HepG2 (cell line): ENCODE results near the gene NAB2. TPM values are rescaled to one million over a fixed set of nuclear protein-coding genes. Genes with fewer than 3 reads are reported as not detected.
A peak's percentile ranks its signal among the peaks of the same experiment; 100 is the strongest.

ENCODE experiments used
- ARID2 ChIP-seq: sonication (generic); formaldehyde crosslinking; IDR thresholded peaks from 2 replicates; pipeline ENCODE4 v1.8.1; 2022; ENCODE audit warnings: mild to moderate bottlenecking, missing genetic modification reagents, borderline replicate concordance
- ARID4A ChIP-seq: sonication (generic); formaldehyde crosslinking; IDR thresholded peaks from 2 replicates; pipeline ENCODE4 v1.5.0; 2020; ENCODE audit warnings: mild to moderate bottlenecking, missing genetic modification reagents, borderline replicate concordance
- JUN ChIP-seq: sonication (generic); formaldehyde crosslinking; IDR thresholded peaks from 2 replicates; pipeline ENCODE4 v1.4.0; 2020; ENCODE audit warnings: mild to moderate bottlenecking, missing genetic modification reagents
- NFKB2 ChIP-seq: sonication (generic); formaldehyde crosslinking; IDR thresholded peaks from 2 replicates; pipeline ENCODE4 v1.4.0; 2020; ENCODE audit warnings: missing genetic modification reagents, borderline replicate concordance
- ZBED4 ChIP-seq: sonication (generic); formaldehyde crosslinking; IDR thresholded peaks from 2 replicates; pipeline ENCODE4 v1.4.0; 2020; ENCODE audit warnings: missing genetic modification reagents, borderline replicate concordance
- ZFP36 ChIP-seq: fragments of 150-350 bp; IDR thresholded peaks from 2 replicates; pipeline ENCODE4 v1.6.1; 2018; ENCODE audit warnings: borderline replicate concordance, low read length, low read depth; ENCODE audit not compliant: partially characterized antibody
- ZNF407 ChIP-seq: sonication (generic); formaldehyde crosslinking; IDR thresholded peaks from one replicate; pipeline ENCODE4 v1.5.1; 2020; ENCODE audit warnings: mild to moderate bottlenecking, missing genetic modification reagents; ENCODE audit errors: not compliant biosample characterization
- ZNF563 ChIP-seq: sonication (generic); formaldehyde crosslinking; IDR thresholded peaks from 2 replicates; pipeline ENCODE4 v1.8.0; 2022; ENCODE audit warnings: mild to moderate bottlenecking, moderate library complexity, missing genetic modification reagents
- ZNF746 ChIP-seq: sonication (generic); formaldehyde crosslinking; IDR thresholded peaks from 2 replicates; pipeline ENCODE4 v1.8.0; 2022; ENCODE audit warnings: mild to moderate bottlenecking, missing genetic modification reagents
- polyA plus RNA-seq, 8 experiments: library from polyadenylated mRNA; depleted of rRNA in 3 of 8; stranded (reverse) in 7 of 8; unstranded in 1 of 8; fragments of >200 nt; fragmentation: Illumina TruSeq in 4 of 8; extraction: Trizol in 4 of 8; gene quantifications; 2 replicates each; pipeline versions ENCODE4 v1.2.1 to v1.2.3, GENCODE V29; 2011 to 2016; ENCODE audit warnings: low read depth in 4 of 8, missing spikeins in 1 of 8, mixed read lengths in 1 of 8; ENCODE audit not compliant: insufficient read depth in 1 of 8
- total RNA-seq, 5 experiments: library from RNA; depleted of rRNA; stranded (reverse); fragments of >200 nt; fragmentation: Illumina TruSeq; extraction: Trizol; gene quantifications; 2 replicates each; pipeline ENCODE4 v1.2.3, GENCODE V29; 2016; ENCODE audit warnings: low read depth in 1 of 5

Gene NAB2
- total and polyA plus RNA-seq, 2 of the 13 experiments (the other 11 are each of a cell fraction or from before 2014, with no cell fraction given): 11.7 to 12.9 TPM

GRCh38 chr12:57111031-57111734, 22.3 kb downstream of the NAB2 start, which contains the start of gene STAT6 (continued):
- peak; percentile 1; the same call in 1 of the 2 replicates for TF ChIP-seq ARID4A
- no peak for TF ChIP-seq ZNF407 (CRISPR knock-in tag)
- TF ChIP-seq ZFP36: no peak
- 0 out of 2 replicates have a peak, but pooled peaks have one; percentile 14 for TF ChIP-seq NFKB2 (CRISPR knock-in tag)
- TF ChIP-seq ARID2: peak; percentile 48; the same call in 1 of the 2 replicates
- peak; percentile 51; the same call in 1 of the 2 replicates for TF ChIP-seq ZBED4
- TF ChIP-seq ZNF563: 0 out of 2 replicates have a peak, but pooled peaks have one; percentile 41
- peak; percentile 56; the same call in 1 of the 2 replicates for TF ChIP-seq ZNF746
- 0 out of 2 replicates have a peak, but pooled peaks have one; percentile 32 for TF ChIP-seq JUN (CRISPR knock-in tag)
